CD8-positive, alpha-beta memory T cell (primary cell): ENCODE results near the gene PIAS2. TPM values are rescaled to one million over a fixed set of nuclear protein-coding genes. Genes with fewer than 3 reads are reported as not detected.
"Not testable (repeated sequence)": the region's sequence is repeated elsewhere in the genome, so short reads cannot be mapped to it uniquely, and the experiment has no call there.

Experiments used
- CTCF ChIA-PET: fragments of 350-600 bp; sonication (Branson Sonifier 250); formaldehyde crosslinking; loops from one replicate; lab custom pipeline; 2021; ENCODE audit warnings: antibody characterized with exemption; lab: Charles Lee
- POLR2A ChIA-PET: fragments of 350-600 bp; sonication (Branson Sonifier 250); formaldehyde crosslinking; loops from one replicate; lab custom pipeline; 2021; ENCODE audit warnings: antibody characterized with exemption; lab: Charles Lee
- DNase-seq, 5 donors: peaks; one replicate each; pipeline versions ENCODE4 v3.0.0 to v3.0.0-alpha.2; 2020 to 2022; ENCODE audit warnings: mixed read lengths in 1 of 5
- H3K27ac ChIP-seq: one replicate; pipeline ENCODE4 v1.7.0; 2013; ENCODE audit warnings: low read depth, mild to moderate bottlenecking, low read length, moderate library complexity
- H3K27me3 ChIP-seq: 2 replicates; pipeline ENCODE4 v1.7.0; 2013; ENCODE audit warnings: low read length, mild to moderate bottlenecking; ENCODE audit not compliant: insufficient read depth, poor library complexity, severe bottlenecking
- H3K36me3 ChIP-seq: 2 replicates; pipeline ENCODE4 v1.7.0; 2013; ENCODE audit warnings: mild to moderate bottlenecking, low read length, moderate library complexity; ENCODE audit not compliant: insufficient read depth
- H3K4me1 ChIP-seq: 2 replicates; pipeline ENCODE4 v1.7.0; 2013; ENCODE audit warnings: mild to moderate bottlenecking, low read length, moderate library complexity; ENCODE audit not compliant: insufficient read depth
- H3K4me3 ChIP-seq: 2 replicates; pipeline ENCODE4 v1.7.0; 2013; ENCODE audit warnings: mild to moderate bottlenecking, low read length
- H3K9me3 ChIP-seq: 2 replicates; pipeline ENCODE4 v1.7.0; 2013; ENCODE audit warnings: mild to moderate bottlenecking, low read length
- H3K27ac Mint-ChIP-seq, 8 donors: one replicate each; pipeline ENCODE4 v1.8.0; 2020 to 2021; ENCODE audit warnings: mixed read lengths in 8 of 8, mild to moderate bottlenecking in 6 of 8, inconsistent platforms in 3 of 8, moderate library complexity in 3 of 8
- H3K27me3 Mint-ChIP-seq, 2 donors: one replicate each; pipeline ENCODE4 v1.8.0; 2020 to 2021; ENCODE audit warnings: mixed read lengths in 2 of 2, mild to moderate bottlenecking in 1 of 2, moderate library complexity in 1 of 2
- H3K36me3 Mint-ChIP-seq, 3 donors: one replicate each; pipeline ENCODE4 v1.8.0; 2020 to 2021; ENCODE audit warnings: mixed read lengths in 3 of 3, inconsistent platforms in 1 of 3, mild to moderate bottlenecking in 1 of 3
- H3K4me1 Mint-ChIP-seq, 3 donors: one replicate each; pipeline ENCODE4 v1.8.0; 2020 to 2021; ENCODE audit warnings: mixed read lengths in 3 of 3, inconsistent platforms in 1 of 3, mild to moderate bottlenecking in 1 of 3
- H3K4me3 Mint-ChIP-seq, 7 donors: one replicate each; pipeline ENCODE4 v1.8.0; 2020 to 2021; ENCODE audit warnings: mixed read lengths in 7 of 7, mild to moderate bottlenecking in 6 of 7, moderate library complexity in 4 of 7, inconsistent platforms in 2 of 7
- H3K9me3 Mint-ChIP-seq, 5 donors: one replicate each; pipeline ENCODE4 v1.8.0; 2020 to 2022; ENCODE audit warnings: mixed read lengths in 5 of 5, mild to moderate bottlenecking in 3 of 5, moderate library complexity in 2 of 5, inconsistent platforms in 1 of 5
- polyA plus RNA-seq: library from polyadenylated mRNA; unstranded; fragments of 300-500 nt; fragmentation: Illumina TruSeq; gene quantifications from one replicate; pipeline ENCODE4 v1.2.3, GENCODE V29; 2021
- total RNA-seq, 2 experiments: library from RNA; stranded (reverse); gene quantifications; one replicate each; pipeline ENCODE4 v1.2.3, GENCODE V29; 2021

The PIAS2 gene
- total RNA-seq, result 10 to 100 TPM; 25.1 to 25.8 TPM
- polyA plus RNA-seq, result 18.6 TPM

DNA sequence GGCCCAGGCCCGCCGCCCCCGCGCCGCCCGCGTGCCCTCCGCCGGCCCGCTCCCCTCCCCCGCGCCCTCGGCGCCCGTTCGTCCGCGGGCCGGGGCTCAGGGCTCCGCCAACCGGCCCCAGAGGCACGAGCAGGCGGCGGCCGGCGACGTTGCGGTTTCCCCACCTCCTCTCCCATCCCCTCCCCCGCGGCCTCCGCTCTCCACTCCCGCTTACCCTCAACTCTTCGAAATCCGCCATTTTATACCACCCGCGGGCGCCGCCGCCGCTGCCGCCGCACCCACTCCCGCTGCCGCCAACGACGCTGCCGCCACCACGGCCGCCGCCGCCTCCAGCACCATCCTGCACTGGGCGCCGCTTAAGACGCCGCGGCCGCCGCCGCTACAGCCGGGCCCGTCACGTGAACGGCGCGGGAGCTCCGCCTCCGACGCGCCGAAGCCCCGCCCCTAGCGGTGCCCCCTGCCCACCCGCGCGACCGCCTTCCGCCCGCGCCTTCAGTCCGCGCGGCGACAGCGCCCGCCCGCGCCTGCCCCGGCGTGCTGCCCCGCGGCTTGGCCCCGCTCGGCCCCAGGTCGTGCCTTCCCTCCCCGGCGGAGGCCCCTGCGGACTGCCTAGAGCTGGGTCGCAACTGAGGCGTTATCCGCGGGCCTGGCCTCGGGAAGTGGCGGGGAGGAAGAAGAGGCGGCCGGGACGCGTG is at the start of gene PIAS2, which contains the start of gene KATNAL2:
Gene PIAS2 (minus strand): TSS at position 400 of the 695 bp plus-strand sequence. CDS start 162 bp downstream, at position 238.
Gene KATNAL2 (plus strand): TSS at position 495 of the 695 bp plus-strand sequence. CDS start 29,271 bp downstream, outside the sequence.
- Mint-ChIP-seq H3K36me3 (peaks cover 0 to 3% (median 0%) of the 10 kb centered on the region in 3 donors), H3K27me3 (no peaks in the 10 kb centered on the region), H3K4me1 (peaks cover 38 to 53% (median 49%) of the 10 kb centered on the region in 3 donors), H3K4me3 (peak within 1 kb of the TSS; percentile 88 to 95 (median 92)), H3K27ac (peak within 1 kb of the TSS; percentile 78 to 95 (median 90)), H3K9me3 (no peaks in the 10 kb centered on the region)
- Histone ChIP-seq H3K9me3 (no peaks in the 10 kb centered on the region), H3K36me3 (no peaks in the 10 kb centered on the region), H3K27ac (peak within 1 kb of the TSS; percentile 56), H3K4me1 (peaks cover 23% of the 10 kb centered on the region), H3K4me3 (peak within 1 kb of the TSS; percentile 79), H3K27me3 (no peaks in the 10 kb centered on the region)
- CTCF ChIA-PET, result interaction anchor here (0.6 kb wide), 1 partner anchor 1625 kb away, joined by 3 read pairs; no protein-coding TSS in a partner anchor
- POLR2A ChIA-PET, result no interaction called here
- peak; percentile 62 to 78 (median 73) for DNase-seq

GRCh38 chr18:46966266-46966665 is 49.0 kb upstream of the PIAS2 start:
- H3K27me3 Mint-ChIP-seq, H3K4me1 ChIP-seq, H3K4me3 Mint-ChIP-seq, POLR2A ChIA-PET, CTCF ChIA-PET, H3K4me3 ChIP-seq, H3K27ac ChIP-seq, DNase-seq, H3K27ac Mint-ChIP-seq, H3K4me1 Mint-ChIP-seq, H3K36me3 Mint-ChIP-seq, H3K9me3 ChIP-seq, H3K27me3 ChIP-seq, H3K36me3 ChIP-seq: not testable (repeated sequence)
- H3K9me3 Mint-ChIP-seq, result peaks cover 2 to 11% (median 3%) of the 10 kb centered on the region in 5 donors

- H3K4me1 Mint-ChIP-seq, H3K36me3 ChIP-seq, POLR2A ChIA-PET, H3K36me3 Mint-ChIP-seq, H3K27me3 Mint-ChIP-seq, H3K9me3 ChIP-seq, CTCF ChIA-PET, H3K4me3 Mint-ChIP-seq, H3K27ac Mint-ChIP-seq, H3K4me3 ChIP-seq, DNase-seq, H3K4me1 ChIP-seq, H3K27ac ChIP-seq, H3K27me3 ChIP-seq: not testable (repeated sequence)
- H3K9me3 Mint-ChIP-seq, result peaks cover 2 to 12% (median 8%) of the 10 kb centered on the region in 5 donors
Measured at GRCh38 chr18:46964579-46965293, 47.4 kb upstream of the PIAS2 start.

- H3K9me3 ChIP-seq, DNase-seq, H3K4me3 ChIP-seq, POLR2A ChIA-PET, CTCF ChIA-PET, H3K4me1 Mint-ChIP-seq, H3K27me3 ChIP-seq, H3K36me3 Mint-ChIP-seq, H3K27ac Mint-ChIP-seq, H3K4me1 ChIP-seq, H3K36me3 ChIP-seq, H3K27ac ChIP-seq, H3K4me3 Mint-ChIP-seq: not testable (repeated sequence)
- H3K27me3 Mint-ChIP-seq, result peaks cover 0 to 10% of the 10 kb centered on the region in 2 donors
- peaks cover 2 to 12% (median 8%) of the 10 kb centered on the region in 5 donors for H3K9me3 Mint-ChIP-seq
Measured at GRCh38 chr18:46963656-46964578, 46.6 kb upstream of the PIAS2 start.

DNA sequence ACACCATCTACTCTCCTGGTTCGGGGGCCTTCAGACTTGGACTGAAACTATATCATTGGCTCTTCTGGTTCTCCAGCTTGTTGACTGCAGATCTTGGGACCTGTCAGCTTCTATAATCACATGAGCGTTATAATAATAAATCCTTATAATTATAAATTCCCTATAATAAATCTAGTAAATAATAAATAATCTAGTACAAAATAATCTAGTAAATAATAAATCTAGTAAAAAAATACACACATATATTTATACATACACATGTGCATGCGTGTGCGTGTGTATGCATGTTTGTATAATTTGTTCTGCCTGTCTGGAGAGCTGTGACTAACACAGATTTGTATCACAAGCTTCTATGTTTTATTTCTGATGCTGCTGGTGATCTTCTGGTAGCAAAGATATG is 40.9 kb upstream of the PIAS2 start:
- Mint-ChIP-seq H3K4me1 (no peaks in the 10 kb centered on the region), H3K36me3 (peaks cover 0 to 3% (median 2%) of the 10 kb centered on the region in 3 donors), H3K27me3 (peaks cover 6 to 11% of the 10 kb centered on the region in 2 donors), H3K9me3 (peaks cover 0 to 8% (median 6%) of the 10 kb centered on the region in 5 donors), H3K4me3 (no peak overlapping the region), H3K27ac (peak overlapping the region in 1 of 8 donors; percentile 63)
- ChIA-PET CTCF (no interaction called here), POLR2A (no interaction called here)
- no peak for DNase-seq
- Histone ChIP-seq H3K4me1 (no peaks in the 10 kb centered on the region), H3K27ac (no peak overlapping the region), H3K4me3 (no peak overlapping the region), H3K9me3 (no peaks in the 10 kb centered on the region), H3K36me3 (no peaks in the 10 kb centered on the region), H3K27me3 (no peaks in the 10 kb centered on the region)

DNA sequence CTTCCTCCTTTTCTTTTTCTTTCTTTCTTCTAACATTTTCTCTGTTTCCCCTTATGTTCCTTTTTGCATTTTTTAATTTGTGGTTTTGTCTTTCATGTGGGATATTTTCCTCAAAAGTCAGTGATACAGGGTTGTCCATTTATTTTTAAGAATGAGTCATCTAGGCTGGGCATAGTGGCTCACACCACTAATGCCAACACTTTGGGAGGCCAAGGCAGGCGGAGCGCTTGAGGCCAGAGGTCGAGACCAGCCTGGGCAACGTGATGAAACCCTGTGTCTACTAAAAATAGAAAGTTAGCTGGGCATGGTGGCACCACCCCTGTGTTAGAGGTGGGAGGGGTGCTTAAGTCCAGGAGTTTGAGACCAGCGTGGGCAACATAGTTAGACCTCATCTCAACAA is 35.9 kb upstream of the PIAS2 start:
- Histone ChIP-seq H3K36me3 (no peaks in the 10 kb centered on the region), H3K4me1 (no peaks in the 10 kb centered on the region), H3K27me3 (no peaks in the 10 kb centered on the region), H3K9me3 (no peaks in the 10 kb centered on the region), H3K27ac (no peak overlapping the region), H3K4me3 (no peak overlapping the region)
- H3K27ac Mint-ChIP-seq, result no peak overlapping the region
- H3K36me3 Mint-ChIP-seq, result no peaks in the 10 kb centered on the region
- ChIA-PET CTCF (no interaction called here), POLR2A (no interaction called here)
- no peaks in the 10 kb centered on the region for H3K4me1 Mint-ChIP-seq
- H3K4me3 Mint-ChIP-seq, result no peak overlapping the region
- H3K27me3 Mint-ChIP-seq, result peaks cover 12 to 27% of the 10 kb centered on the region in 2 donors
- H3K9me3 Mint-ChIP-seq, result peaks cover 0 to 2% (median 0%) of the 10 kb centered on the region in 5 donors
- no peak for DNase-seq

DNA sequence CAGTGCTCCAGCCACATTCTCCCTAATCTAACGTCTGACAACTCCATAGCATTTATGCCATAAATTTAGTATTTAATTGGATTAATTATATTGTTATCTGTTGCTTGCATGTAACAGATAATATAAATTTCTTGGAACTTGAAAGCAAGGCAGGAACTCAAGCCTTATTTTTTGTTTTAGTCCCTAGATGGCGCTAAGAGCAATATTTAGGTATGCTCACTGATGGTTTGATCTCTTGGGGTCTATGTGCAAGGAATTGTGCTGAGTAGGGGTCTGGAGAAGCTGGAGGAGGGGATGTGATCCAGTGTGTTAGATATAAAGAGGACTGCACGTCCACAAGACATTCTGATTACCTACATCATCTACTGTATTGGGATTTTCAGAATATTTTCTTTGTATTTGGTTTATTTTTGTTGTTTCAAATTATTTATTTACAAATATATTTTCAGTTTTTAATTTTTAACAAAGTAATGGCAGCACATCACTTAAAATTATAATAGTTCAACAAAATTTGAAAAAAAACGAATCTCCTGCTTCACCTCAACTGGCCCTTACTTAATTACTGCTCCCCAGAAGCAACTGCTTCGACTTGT is 32.9 kb upstream of the PIAS2 start:
- peaks cover 4% of the 10 kb centered on the region for H3K27me3 ChIP-seq
- no peaks in the 10 kb centered on the region for H3K36me3 Mint-ChIP-seq
- peak overlapping the region in 1 of 7 donors; percentile 4 for H3K4me3 Mint-ChIP-seq
- H3K4me3 ChIP-seq, result no peak overlapping the region
- POLR2A ChIA-PET, result no interaction called here
- H3K4me1 ChIP-seq, result no peaks in the 10 kb centered on the region
- no peak overlapping the region for H3K27ac Mint-ChIP-seq
- H3K27me3 Mint-ChIP-seq, result peaks cover 7 to 31% of the 10 kb centered on the region in 2 donors
- CTCF ChIA-PET, result no interaction called here
- DNase-seq, result no peak
- H3K4me1 Mint-ChIP-seq, result no peaks in the 10 kb centered on the region
- no peaks in the 10 kb centered on the region for H3K9me3 ChIP-seq
- no peak overlapping the region for H3K27ac ChIP-seq
- no peaks in the 10 kb centered on the region for H3K36me3 ChIP-seq
- H3K9me3 Mint-ChIP-seq, result peaks cover 0 to 2% (median 0%) of the 10 kb centered on the region in 5 donors
